GM06990 (cell line): ENCODE measurements around the gene TMEM151A.

Source experiments
- DNase-seq: peaks from one replicate; pipeline ENCODE4 v3.0.0-alpha.2; 2011; ENCODE audit not compliant: insufficient read length; ENCODE audit errors: extremely low read depth
- H3K27me3 ChIP-seq: replicated peaks from 2 replicates; pipeline ENCODE4 v1.6.0; 2011; ENCODE audit warnings: low read length; ENCODE audit not compliant: control insufficient read depth, insufficient read depth
- H3K36me3 ChIP-seq: 2 replicates; pipeline ENCODE4 v1.5.1; 2011; ENCODE audit warnings: low read length; ENCODE audit not compliant: control insufficient read depth, insufficient read depth
- H3K4me3 ChIP-seq: replicated peaks from 2 replicates; pipeline ENCODE4 v1.5.1; 2011; ENCODE audit warnings: low read depth, mild to moderate bottlenecking, control low read depth, low read length
- TF ChIP-seq, protein P1 (sequence below): IDR thresholded peaks from 2 replicates; pipeline ENCODE4 v1.5.1; 2011; ENCODE audit warnings: low read length, control low read depth, mild to moderate bottlenecking, inconsistent platforms; ENCODE audit not compliant: insufficient read depth, poor library complexity, severe bottlenecking

Gene TMEM151A

DNA sequence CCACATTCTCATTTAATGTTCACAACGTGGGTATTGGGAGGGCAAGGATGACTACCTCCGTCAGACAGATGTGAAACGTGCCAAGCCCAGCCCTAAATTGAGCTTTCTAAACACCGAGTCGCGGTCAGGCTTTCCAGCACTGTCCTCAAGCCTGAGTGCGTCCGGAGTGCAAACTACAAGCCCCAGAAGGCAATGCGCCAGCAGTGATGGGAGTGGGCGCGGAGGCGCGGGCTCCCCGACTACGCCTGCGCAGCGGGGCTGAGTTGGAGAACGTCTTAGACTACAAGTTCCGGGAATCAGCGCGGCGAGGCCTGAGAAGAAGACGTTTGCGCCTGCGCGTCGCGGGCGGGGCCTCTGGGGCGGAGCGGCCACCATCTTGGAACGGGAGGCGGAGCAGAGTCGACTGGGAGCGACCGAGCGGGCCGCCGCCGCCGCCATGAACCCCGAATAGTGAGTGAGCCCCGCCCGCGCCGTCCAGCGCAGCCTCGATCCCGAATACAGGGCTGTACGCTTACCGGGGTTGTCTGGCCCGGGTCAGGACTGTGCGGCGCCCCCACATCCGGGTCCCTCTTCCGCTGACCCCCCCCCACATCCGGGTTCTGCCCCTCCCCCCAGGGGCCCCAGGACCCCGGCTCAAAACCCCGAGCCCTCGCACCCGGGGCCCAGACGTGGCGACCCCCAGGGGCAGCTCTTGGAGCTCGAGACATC lies 23.3 kb upstream of the TMEM151A start, which contains the start of gene RAB1B:
TSS of gene RAB1B (plus strand) at position 396 of the 708 bp plus-strand sequence. CDS start at position 437, 41 bp downstream.
- TF ChIP-seq, protein P1, sequence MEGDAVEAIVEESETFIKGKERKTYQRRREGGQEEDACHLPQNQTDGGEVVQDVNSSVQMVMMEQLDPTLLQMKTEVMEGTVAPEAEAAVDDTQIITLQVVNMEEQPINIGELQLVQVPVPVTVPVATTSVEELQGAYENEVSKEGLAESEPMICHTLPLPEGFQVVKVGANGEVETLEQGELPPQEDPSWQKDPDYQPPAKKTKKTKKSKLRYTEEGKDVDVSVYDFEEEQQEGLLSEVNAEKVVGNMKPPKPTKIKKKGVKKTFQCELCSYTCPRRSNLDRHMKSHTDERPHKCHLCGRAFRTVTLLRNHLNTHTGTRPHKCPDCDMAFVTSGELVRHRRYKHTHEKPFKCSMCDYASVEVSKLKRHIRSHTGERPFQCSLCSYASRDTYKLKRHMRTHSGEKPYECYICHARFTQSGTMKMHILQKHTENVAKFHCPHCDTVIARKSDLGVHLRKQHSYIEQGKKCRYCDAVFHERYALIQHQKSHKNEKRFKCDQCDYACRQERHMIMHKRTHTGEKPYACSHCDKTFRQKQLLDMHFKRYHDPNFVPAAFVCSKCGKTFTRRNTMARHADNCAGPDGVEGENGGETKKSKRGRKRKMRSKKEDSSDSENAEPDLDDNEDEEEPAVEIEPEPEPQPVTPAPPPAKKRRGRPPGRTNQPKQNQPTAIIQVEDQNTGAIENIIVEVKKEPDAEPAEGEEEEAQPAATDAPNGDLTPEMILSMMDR, result no peak
- Histone ChIP-seq H3K4me3 (peak within 1 kb of the TSS; percentile 99), H3K27me3 (no peaks in the 10 kb centered on the region), H3K36me3 (peaks cover 38% of the 10 kb centered on the region)
- DNase-seq, result peak; percentile 100

DNA sequence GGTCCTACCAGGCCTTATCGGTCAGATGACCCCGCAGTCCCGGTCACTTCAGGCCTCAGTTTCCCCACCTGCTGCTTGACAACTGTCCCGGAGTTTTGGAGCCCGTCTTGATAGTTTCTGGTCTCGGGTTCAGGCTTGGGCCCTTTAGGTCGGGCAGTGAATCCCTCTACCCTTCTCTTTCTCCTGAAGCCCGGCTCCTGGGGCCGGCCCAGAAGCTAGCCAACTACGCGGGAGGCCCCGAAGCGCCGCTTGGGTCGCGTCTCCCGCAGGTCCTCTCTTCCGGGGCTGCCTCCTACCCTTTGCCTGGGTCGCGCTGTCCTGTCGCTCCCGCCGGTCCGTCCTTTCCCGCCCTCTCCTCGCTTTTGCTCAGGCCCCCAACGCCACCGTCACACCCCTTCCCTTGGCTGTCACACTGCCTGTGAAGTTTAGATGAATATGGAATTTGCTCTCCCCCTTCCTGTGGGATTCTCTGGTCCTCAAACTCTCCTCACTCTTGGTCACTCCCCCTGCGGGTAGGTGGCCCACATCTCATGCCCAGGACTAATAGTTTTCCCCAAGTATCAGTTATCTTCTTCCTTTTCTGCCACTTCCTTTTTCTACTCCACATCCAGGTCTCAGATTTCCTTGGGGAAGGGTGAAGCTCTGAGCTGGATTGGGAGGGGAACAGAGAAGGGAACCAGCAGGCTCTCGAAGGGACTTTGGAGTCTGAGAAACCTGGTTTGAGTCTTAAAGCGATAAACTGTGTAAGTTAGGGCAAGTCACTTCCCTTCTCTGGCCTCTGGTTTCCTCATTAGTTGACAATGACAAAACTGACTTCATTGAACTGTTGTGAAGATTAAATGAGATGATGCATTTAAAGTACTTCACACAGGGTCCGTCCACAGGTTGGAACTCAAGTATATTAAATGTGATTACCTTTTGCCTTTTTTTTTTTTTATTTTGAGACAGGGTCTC lies 22.5 kb upstream of the TMEM151A start:
- Histone ChIP-seq H3K27me3 (no peaks in the 10 kb centered on the region), H3K36me3 (peaks cover 38% of the 10 kb centered on the region), H3K4me3 (peak overlapping the region; percentile 99)
- DNase-seq, result no peak
- TF ChIP-seq, protein P1, result peak; percentile 25

DNA sequence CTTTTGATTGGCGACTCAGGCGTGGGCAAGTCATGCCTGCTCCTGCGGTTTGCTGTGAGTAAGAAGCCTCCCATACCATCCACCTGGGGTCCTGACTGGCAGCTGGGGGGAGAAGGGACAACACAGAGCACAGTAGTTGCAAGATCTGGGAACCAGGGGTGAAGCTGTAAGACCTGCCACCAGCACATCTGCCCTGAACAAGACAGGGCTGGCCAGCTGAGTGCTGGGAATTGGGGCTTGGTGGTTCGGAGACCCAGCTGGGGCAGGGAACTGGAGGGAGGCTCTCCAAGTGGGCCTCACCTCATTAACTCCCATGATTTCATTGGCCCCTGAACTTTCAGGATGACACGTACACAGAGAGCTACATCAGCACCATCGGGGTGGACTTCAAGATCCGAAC lies 19.9 kb upstream of the TMEM151A start:
- H3K4me3 ChIP-seq, result no peak overlapping the region
- DNase-seq, result no peak
- H3K27me3 ChIP-seq, result no peaks in the 10 kb centered on the region
- TF ChIP-seq, protein P1, result no peak
- peaks cover 36% of the 10 kb centered on the region for H3K36me3 ChIP-seq

DNA sequence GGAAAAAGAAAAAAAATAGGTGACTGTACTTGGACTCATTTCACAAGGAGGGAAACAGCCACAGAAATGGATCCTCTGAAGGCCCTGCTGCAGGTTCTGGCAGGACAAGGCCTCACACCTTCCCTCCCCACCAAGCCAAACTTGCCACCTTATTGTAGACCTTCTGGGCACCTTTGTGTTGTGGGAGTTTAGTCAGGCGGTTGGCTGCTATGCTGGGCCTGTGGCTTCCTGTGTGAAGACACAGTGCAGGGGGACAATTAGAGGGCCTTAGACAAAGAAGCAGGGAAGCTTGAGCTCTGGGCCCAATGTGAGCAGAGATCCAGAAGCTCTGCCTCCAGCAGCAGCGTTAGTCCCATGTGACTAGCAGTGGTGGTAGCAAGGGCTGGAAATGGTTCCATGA lies 19.1 kb upstream of the TMEM151A start:
- H3K4me3 ChIP-seq, result no peak overlapping the region
- no peaks in the 10 kb centered on the region for H3K27me3 ChIP-seq
- TF ChIP-seq, protein P1, result no peak
- DNase-seq, result no peak
- peaks cover 36% of the 10 kb centered on the region for H3K36me3 ChIP-seq

DNA sequence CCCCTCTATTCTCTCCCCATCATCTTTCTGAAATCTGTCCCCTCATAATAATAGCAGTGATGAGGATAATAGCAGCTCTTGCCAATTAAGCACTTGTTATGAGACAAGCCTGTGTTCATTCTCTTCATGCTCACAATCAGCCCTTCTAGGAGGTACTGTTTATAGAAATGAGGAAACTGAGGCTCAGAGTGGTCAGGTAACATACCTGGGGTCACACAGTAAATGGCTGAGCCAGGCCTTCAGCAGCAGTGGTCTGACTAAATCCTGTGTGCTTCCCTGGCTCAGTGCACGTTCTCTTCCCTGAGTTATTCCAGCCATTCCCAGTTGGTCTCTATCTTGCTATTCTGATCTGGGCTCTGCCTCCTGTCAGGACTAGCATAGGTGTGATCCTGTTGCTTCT lies 17.5 kb upstream of the TMEM151A start:
- TF ChIP-seq, protein P1, result no peak
- H3K4me3 ChIP-seq, result no peak overlapping the region
- H3K36me3 ChIP-seq, result peaks cover 36% of the 10 kb centered on the region
- no peaks in the 10 kb centered on the region for H3K27me3 ChIP-seq
- DNase-seq, result no peak
